HepG2 (cell line): Measurements from ENCODE around the gene RBM18. TPM values are rescaled to one million over a fixed set of nuclear protein-coding genes. Genes with fewer than 3 reads are reported as not detected.

Experiments
- ATAC-seq: fragments of 200-7000 bp; cut with Tn5 transposase; 3 replicates; pipeline ENCODE4 v1.9.1; 2020; ENCODE audit warnings: mild to moderate bottlenecking, moderate library complexity
- BruUV-seq: library from RNA; stranded (reverse); fragments of 400-500 nt; replicated peaks from 2 replicates; lab custom pipeline; 2021; lab: Mats Ljungman, UMichigan
- CTCF ChIA-PET: fragments of 300-600 bp; formaldehyde crosslinking; extraction: SDS; loops from one replicate; lab custom pipeline; 2021; ENCODE audit warnings: low total read pairs, inconsistent platforms, low intra/inter-chr PET ratio; lab: Yijun Ruan, JAX
- POLR2A ChIA-PET: fragments of 350-600 bp; sonication (Branson Sonifier 250); formaldehyde crosslinking; loops from one replicate; lab custom pipeline; 2020; ENCODE audit warnings: antibody characterized with exemption, inconsistent platforms; lab: Yijun Ruan, JAX
- DNase-seq: peaks from one replicate; pipeline ENCODE4 v3.0.0-alpha.2; 2015; ENCODE audit warnings: low spot score
- FAIRE-seq: peaks from 3 replicates; lab custom pipeline; 2011; peaks lifted over from hg19 to GRCh38; lab: Jason Lieb, UNC
- H2AFZ ChIP-seq: one replicate; pipeline ENCODE4 v1.6.1; 2011; ENCODE audit warnings: low read length, inconsistent platforms
- H3K27ac ChIP-seq: fragments of 300-600 bp; 3 replicates; pipeline ENCODE4 v1.8.0; 2011; ENCODE audit warnings: mixed run types, mild to moderate bottlenecking, mixed read lengths, low read length, inconsistent platforms; ENCODE audit not compliant: insufficient read depth; ENCODE audit errors: extremely low read length
- H3K27me3 ChIP-seq, 2 experiments: fragments of 200-600 bp in 1 of 2; 2 replicates in 1 of 2; 3 replicates in 1 of 2; pipeline versions ENCODE4 v1.6.0 to v1.8.0; 2011; ENCODE audit warnings: low read length in 2 of 2, mild to moderate bottlenecking in 2 of 2, moderate library complexity in 2 of 2, inconsistent platforms in 1 of 2; ENCODE audit not compliant: insufficient read depth in 2 of 2, control insufficient read depth in 1 of 2
- H3K36me3 ChIP-seq, 2 experiments: fragments of 200-600 bp in 1 of 2; replicated peaks in 1 of 2; 2 replicates in 1 of 2; 3 replicates in 1 of 2; pipeline versions ENCODE4 v1.5.1 to v1.8.0; 2011; ENCODE audit warnings: low read length in 2 of 2, inconsistent platforms in 1 of 2; ENCODE audit not compliant: insufficient read depth in 2 of 2, control insufficient read depth in 1 of 2
- H3K4me1 ChIP-seq: 2 replicates; pipeline ENCODE4 v1.5.1; 2012; ENCODE audit warnings: low read length, inconsistent platforms; ENCODE audit not compliant: insufficient read depth
- H3K4me2 ChIP-seq: 2 replicates; pipeline ENCODE4 v1.6.0; 2011; ENCODE audit warnings: low read depth, low read length, inconsistent platforms
- H3K4me3 ChIP-seq, 3 experiments: fragments of 200-600 bp in 1 of 3; sonication (generic), shearing (Covaris generic) in 1 of 3; replicated peaks in 1 of 3; 2 replicates each; pipeline ENCODE4 v1.5.1; 2011 to 2016; ENCODE audit warnings: low read length in 3 of 3, inconsistent platforms in 2 of 3, low read depth in 2 of 3, mild to moderate bottlenecking in 2 of 3, control low read depth in 1 of 3, mixed read lengths in 1 of 3; ENCODE audit not compliant: insufficient read depth in 1 of 3
- H3K79me2 ChIP-seq: one replicate; pipeline ENCODE4 v1.6.1; 2011; ENCODE audit warnings: low read length, inconsistent platforms; ENCODE audit not compliant: insufficient read depth
- H3K9ac ChIP-seq: 2 replicates; pipeline ENCODE4 v1.6.0; 2011; ENCODE audit warnings: mild to moderate bottlenecking, low read depth, low read length, inconsistent platforms; ENCODE audit not compliant: insufficient read depth
- H3K9me3 ChIP-seq: 2 replicates; pipeline ENCODE4 v1.5.1; 2012; ENCODE audit warnings: mild to moderate bottlenecking, low read length
- H4K20me1 ChIP-seq: 2 replicates; pipeline ENCODE4 v1.6.0; 2011; ENCODE audit warnings: inconsistent platforms, mild to moderate bottlenecking, low read length, moderate library complexity; ENCODE audit not compliant: insufficient read depth
- DNMT3B ChIP-seq: conservative IDR thresholded peaks from 2 replicates; pipeline ENCODE4 v1.6.1; 2016; ENCODE audit warnings: missing biosample characterization, control low read depth
- MEF2D ChIP-seq: sonication (generic); formaldehyde crosslinking; IDR thresholded peaks from 2 replicates; pipeline ENCODE4 v1.5.1; 2020; ENCODE audit warnings: mild to moderate bottlenecking, missing genetic modification reagents
- ONECUT2 ChIP-seq: sonication (generic); formaldehyde crosslinking; IDR thresholded peaks from 2 replicates; pipeline ENCODE4 v1.4.0; 2020; ENCODE audit warnings: missing genetic modification reagents
- SCMH1 ChIP-seq: sonication (generic); formaldehyde crosslinking; IDR thresholded peaks from 2 replicates; pipeline ENCODE4 v1.9.0; 2021; ENCODE audit warnings: missing genetic modification reagents, mild to moderate bottlenecking, borderline replicate concordance
- TARDBP ChIP-seq: sonication (generic); formaldehyde crosslinking; IDR thresholded peaks from 2 replicates; pipeline ENCODE4 v1.8.0; 2022; ENCODE audit warnings: mild to moderate bottlenecking, missing genetic modification reagents
- ZBTB7A ChIP-seq: sonication (generic); formaldehyde crosslinking; IDR thresholded peaks from 2 replicates; pipeline ENCODE4 v1.8.0; 2022; ENCODE audit warnings: mild to moderate bottlenecking, missing genetic modification reagents
- ZNF557 ChIP-seq: sonication (generic); formaldehyde crosslinking; IDR thresholded peaks from 2 replicates; pipeline ENCODE4 v1.4.0; 2020; ENCODE audit warnings: missing genetic modification reagents
- ZNF660 ChIP-seq: sonication (generic); formaldehyde crosslinking; IDR thresholded peaks from 2 replicates; pipeline ENCODE4 v1.5.1; 2020; ENCODE audit warnings: mild to moderate bottlenecking, low read depth, missing genetic modification reagents, borderline replicate concordance
- WGBS: methylation state at CpG from one replicate; pipeline ENCODE4 v1.1.6; 2017; ENCODE audit warnings: low lambda C conversion rate; 5-methylcytosine and 5-hydroxymethylcytosine counted together
- in situ Hi-C: cut with HindIII; loops from 2 replicates; pipeline ENCODE4 v1.10.0; 2017; ENCODE audit warnings: low pct_unique_long_range_greater_than_20kb; ENCODE audit not compliant: extremely low pct_ligation_motif_present
- intact Hi-C: fragments of 100-400 bp; cut with micrococcal nuclease; formaldehyde crosslinking; loops from one replicate; pipeline ENCODE4 v1.10.0; 2022; ENCODE audit not compliant: unreplicated experiment
- polyA plus RNA-seq, 8 experiments: library from polyadenylated mRNA; depleted of rRNA in 3 of 8; stranded (reverse) in 7 of 8; unstranded in 1 of 8; fragments of >200 nt; fragmentation: Illumina TruSeq in 4 of 8; extraction: Trizol in 4 of 8; gene quantifications; 2 replicates each; pipeline versions ENCODE4 v1.2.1 to v1.2.3, GENCODE V29; 2011 to 2016; ENCODE audit warnings: low read depth in 4 of 8, missing spikeins in 1 of 8, mixed read lengths in 1 of 8; ENCODE audit not compliant: insufficient read depth in 1 of 8
- total RNA-seq, 5 experiments: library from RNA; depleted of rRNA; stranded (reverse); fragments of >200 nt; fragmentation: Illumina TruSeq; extraction: Trizol; gene quantifications; 2 replicates each; pipeline ENCODE4 v1.2.3, GENCODE V29; 2016; ENCODE audit warnings: low read depth in 1 of 5
- TF ChIP-seq, protein P1 (sequence below): sonication (generic); formaldehyde crosslinking; IDR thresholded peaks from 2 replicates; pipeline ENCODE4 v1.4.0; 2020; ENCODE audit warnings: missing genetic modification reagents
- TF ChIP-seq, protein P2 (sequence below): sonication (generic); formaldehyde crosslinking; IDR thresholded peaks from 2 replicates; pipeline ENCODE4 v1.9.0; 2021; ENCODE audit warnings: missing genetic modification reagents, borderline replicate concordance
- TF ChIP-seq, protein P3 (sequence below): sonication (generic); formaldehyde crosslinking; IDR thresholded peaks from 2 replicates; pipeline ENCODE4 v1.5.0; 2020; ENCODE audit warnings: mild to moderate bottlenecking, missing genetic modification reagents

The RBM18 gene
- total and polyA plus RNA-seq, 2 of the 13 experiments (the other 11 are each of a cell fraction or from before 2014, with no cell fraction given): 12.6 to 16.6 TPM

DNA sequence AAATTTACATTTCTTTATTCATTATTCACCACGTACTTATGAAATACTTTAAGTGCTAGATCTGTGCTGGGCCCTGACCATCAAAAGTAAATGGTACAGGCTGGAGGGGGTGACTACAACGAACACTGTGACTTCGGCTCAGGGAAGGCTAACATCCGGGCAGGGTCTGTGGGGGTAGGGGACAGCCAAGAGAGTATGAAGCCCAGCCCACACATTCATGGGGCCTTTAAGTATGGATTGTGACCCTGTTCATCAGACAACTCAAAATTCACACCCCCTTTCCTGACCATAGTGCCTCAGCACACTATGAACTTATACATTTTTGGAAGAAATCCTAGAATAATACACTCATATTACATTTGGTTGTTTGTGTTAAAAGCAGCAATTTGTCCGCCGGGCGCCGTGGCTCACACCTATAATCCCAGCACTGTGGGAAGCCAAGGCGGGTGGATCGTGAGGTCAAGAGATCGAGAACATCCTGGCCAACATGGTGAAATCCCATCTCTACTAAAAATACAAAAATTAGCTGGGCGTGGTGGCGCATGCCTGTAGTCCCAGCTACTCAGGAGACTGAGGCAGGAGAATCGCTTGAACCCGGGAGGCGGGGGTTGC lies 71.6 kb downstream of the RBM18 start:
- Histone ChIP-seq H3K9me3 (no peaks in the 10 kb centered on the region), H3K4me2 (no peak overlapping the region), H3K36me3 (no peaks in the 10 kb centered on the region), H3K9ac (no peak overlapping the region), H3K27me3 (no peaks in the 10 kb centered on the region), H3K79me2 (no peaks in the 10 kb centered on the region), H3K4me1 (peaks cover 66% of the 10 kb centered on the region), H3K27ac (no peak overlapping the region), H3K4me3 (no peak overlapping the region), H4K20me1 (no peaks in the 10 kb centered on the region), H2AFZ (no peak overlapping the region)
- FAIRE-seq (no peak), DNase-seq (no peak), ATAC-seq (no peak)
- intact Hi-C loops (no loop called here), in situ Hi-C loops (no loop called here)
- TF ChIP-seq, protein P1, sequence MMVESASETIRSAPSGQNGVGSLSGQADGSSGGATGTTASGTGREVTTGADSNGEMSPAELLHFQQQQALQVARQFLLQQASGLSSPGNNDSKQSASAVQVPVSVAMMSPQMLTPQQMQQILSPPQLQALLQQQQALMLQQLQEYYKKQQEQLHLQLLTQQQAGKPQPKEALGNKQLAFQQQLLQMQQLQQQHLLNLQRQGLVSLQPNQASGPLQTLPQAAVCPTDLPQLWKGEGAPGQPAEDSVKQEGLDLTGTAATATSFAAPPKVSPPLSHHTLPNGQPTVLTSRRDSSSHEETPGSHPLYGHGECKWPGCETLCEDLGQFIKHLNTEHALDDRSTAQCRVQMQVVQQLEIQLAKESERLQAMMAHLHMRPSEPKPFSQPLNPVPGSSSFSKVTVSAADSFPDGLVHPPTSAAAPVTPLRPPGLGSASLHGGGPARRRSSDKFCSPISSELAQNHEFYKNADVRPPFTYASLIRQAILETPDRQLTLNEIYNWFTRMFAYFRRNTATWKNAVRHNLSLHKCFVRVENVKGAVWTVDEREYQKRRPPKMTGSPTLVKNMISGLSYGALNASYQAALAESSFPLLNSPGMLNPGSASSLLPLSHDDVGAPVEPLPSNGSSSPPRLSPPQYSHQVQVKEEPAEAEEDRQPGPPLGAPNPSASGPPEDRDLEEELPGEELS (CRISPR knock-in tag): no peak
- TF ChIP-seq TARDBP (CRISPR knock-in tag): no peak
- TF ChIP-seq, protein P2, sequence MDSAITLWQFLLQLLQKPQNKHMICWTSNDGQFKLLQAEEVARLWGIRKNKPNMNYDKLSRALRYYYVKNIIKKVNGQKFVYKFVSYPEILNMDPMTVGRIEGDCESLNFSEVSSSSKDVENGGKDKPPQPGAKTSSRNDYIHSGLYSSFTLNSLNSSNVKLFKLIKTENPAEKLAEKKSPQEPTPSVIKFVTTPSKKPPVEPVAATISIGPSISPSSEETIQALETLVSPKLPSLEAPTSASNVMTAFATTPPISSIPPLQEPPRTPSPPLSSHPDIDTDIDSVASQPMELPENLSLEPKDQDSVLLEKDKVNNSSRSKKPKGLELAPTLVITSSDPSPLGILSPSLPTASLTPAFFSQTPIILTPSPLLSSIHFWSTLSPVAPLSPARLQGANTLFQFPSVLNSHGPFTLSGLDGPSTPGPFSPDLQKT (CRISPR knock-in tag): no peak
- TF ChIP-seq MEF2D (CRISPR knock-in tag): no peak
- no peak for TF ChIP-seq ONECUT2 (CRISPR knock-in tag)
- TF ChIP-seq ZNF557 (CRISPR knock-in tag): no peak
- TF ChIP-seq ZBTB7A (CRISPR knock-in tag): no peak
- TF ChIP-seq, protein P3, sequence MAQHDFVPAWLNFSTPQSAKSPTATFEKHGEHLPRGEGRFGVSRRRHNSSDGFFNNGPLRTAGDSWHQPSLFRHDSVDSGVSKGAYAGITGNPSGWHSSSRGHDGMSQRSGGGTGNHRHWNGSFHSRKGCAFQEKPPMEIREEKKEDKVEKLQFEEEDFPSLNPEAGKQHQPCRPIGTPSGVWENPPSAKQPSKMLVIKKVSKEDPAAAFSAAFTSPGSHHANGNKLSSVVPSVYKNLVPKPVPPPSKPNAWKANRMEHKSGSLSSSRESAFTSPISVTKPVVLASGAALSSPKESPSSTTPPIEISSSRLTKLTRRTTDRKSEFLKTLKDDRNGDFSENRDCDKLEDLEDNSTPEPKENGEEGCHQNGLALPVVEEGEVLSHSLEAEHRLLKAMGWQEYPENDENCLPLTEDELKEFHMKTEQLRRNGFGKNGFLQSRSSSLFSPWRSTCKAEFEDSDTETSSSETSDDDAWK: no peak
- no peak for TF ChIP-seq DNMT3B (CRISPR knock-in tag)
- TF ChIP-seq SCMH1 (CRISPR knock-in tag): no peak
- TF ChIP-seq ZNF660 (CRISPR knock-in tag): no peak
- no TSS peak for BruUV-seq
- 37% methylated on average over 16 of the region's 16 CpGs for WGBS
- ChIA-PET POLR2A (no interaction called here), CTCF (no interaction called here)
